GM12878 (cell line): ENCODE results near the gene SH3D19. TPM values are rescaled to one million over a fixed set of nuclear protein-coding genes. Genes with fewer than 3 reads are reported as not detected.

Experiments
- ATAC-seq: fragments of 200-7000 bp; cut with Tn5 transposase; 3 replicates; pipeline ENCODE4 v1.9.1; 2020; ENCODE audit warnings: mild to moderate bottlenecking, moderate library complexity
- BruUV-seq: library from RNA; stranded (reverse); fragments of 400-500 nt; replicated peaks from 2 replicates; lab custom pipeline; 2021; lab: Mats Ljungman, UMichigan
- CTCF ChIA-PET: fragments of 300-600 bp; sonication (Branson Sonifier 250); formaldehyde crosslinking; extraction: SDS; loops from one replicate; lab custom pipeline; 2021; ENCODE audit warnings: inconsistent platforms; lab: Yijun Ruan, JAX
- POLR2A ChIA-PET: fragments of 350-600 bp; formaldehyde crosslinking; extraction: SDS; loops from one replicate; lab custom pipeline; 2021; ENCODE audit warnings: inconsistent platforms; lab: Charles Lee
- RAD21 ChIA-PET: fragments of 300-600 bp; sonication (Branson Sonifier 250); formaldehyde crosslinking; loops from one replicate; lab custom pipeline; 2023; ENCODE audit warnings: antibody characterized with exemption; ENCODE audit not compliant: unreplicated experiment; lab: Charles Lee
- SMC1A ChIA-PET: fragments of 300-600 bp; sonication (Branson Sonifier 250); formaldehyde crosslinking; loops from one replicate; lab custom pipeline; 2023; ENCODE audit not compliant: unreplicated experiment, uncharacterized antibody; lab: Charles Lee
- DNase-seq: peaks from one replicate; pipeline ENCODE4 v3.0.0-alpha.2; 2011; ENCODE audit warnings: low read depth, low spot score
- FAIRE-seq: peaks from 3 replicates; lab custom pipeline; 2011; peaks lifted over from hg19 to GRCh38; lab: Jason Lieb, UNC
- H2AFZ ChIP-seq: 2 replicates; pipeline ENCODE4 v1.6.0; 2011; ENCODE audit warnings: low read depth, low read length, control low read depth; ENCODE audit not compliant: control insufficient read depth
- H3K27ac ChIP-seq: 2 replicates; pipeline ENCODE4 v1.5.1; 2011; ENCODE audit warnings: control low read depth; ENCODE audit not compliant: control insufficient read depth, insufficient read depth
- H3K27me3 ChIP-seq, 2 experiments: replicated peaks in 1 of 2; 2 replicates each; pipeline versions ENCODE4 v1.6.0 to v1.6.1; 2011; ENCODE audit warnings: low read length in 1 of 2; ENCODE audit not compliant: control insufficient read depth in 2 of 2, insufficient read depth in 2 of 2
- H3K36me3 ChIP-seq, 2 experiments: 2 replicates each; pipeline ENCODE4 v1.5.1; 2011; ENCODE audit warnings: low read length in 1 of 2; ENCODE audit not compliant: control insufficient read depth in 2 of 2, insufficient read depth in 2 of 2
- H3K4me1 ChIP-seq: 2 replicates; pipeline ENCODE4 v1.6.1; 2011; ENCODE audit warnings: mild to moderate bottlenecking, low read length, moderate library complexity, mixed read lengths; ENCODE audit not compliant: control insufficient read depth, insufficient read depth
- H3K4me2 ChIP-seq: 2 replicates; pipeline ENCODE4 v1.6.0; 2011; ENCODE audit warnings: control low read depth; ENCODE audit not compliant: control insufficient read depth, insufficient read depth
- H3K4me3 ChIP-seq: fragments of 200-600 bp; sonication (generic); 2 replicates; pipeline ENCODE4 v1.5.1; 2016
- H3K79me2 ChIP-seq: 2 replicates; pipeline ENCODE4 v1.6.0; 2011; ENCODE audit warnings: low read length; ENCODE audit not compliant: control insufficient read depth, insufficient read depth
- H3K9ac ChIP-seq: 2 replicates; pipeline ENCODE4 v1.8.0; 2011; ENCODE audit warnings: low read length, control low read depth, mixed read lengths; ENCODE audit not compliant: control insufficient read depth, insufficient read depth
- H3K9me3 ChIP-seq: replicated peaks from 3 replicates; pipeline ENCODE4 v1.5.1; 2011; ENCODE audit warnings: mild to moderate bottlenecking, low read length; ENCODE audit not compliant: control insufficient read depth, insufficient read depth
- H4K20me1 ChIP-seq: 2 replicates; pipeline ENCODE4 v1.6.0; 2011; ENCODE audit not compliant: control insufficient read depth, insufficient read depth
- CBX3 ChIP-seq: fragments of 200-600 bp; sonication (generic); IDR thresholded peaks from 2 replicates; pipeline ENCODE4 v1.6.1; 2016; ENCODE audit warnings: low read depth, borderline replicate concordance
- ESRRA ChIP-seq: IDR thresholded peaks from 2 replicates; pipeline ENCODE4 v1.6.1; 2012; ENCODE audit warnings: mild to moderate bottlenecking, low read length, improper control_type of control experiment
- GATAD2B ChIP-seq: fragments of 450-650 bp; conservative IDR thresholded peaks from 2 replicates; pipeline ENCODE4 v1.6.1; 2017; ENCODE audit warnings: low read depth, mild to moderate bottlenecking, moderate library complexity
- NFYB ChIP-seq: IDR thresholded peaks from 2 replicates; pipeline ENCODE4 v1.6.1; 2011; ENCODE audit warnings: low read depth, mild to moderate bottlenecking, low read length, improper control_type of control experiment, moderate library complexity; ENCODE audit not compliant: insufficient read depth
- SIN3A ChIP-seq: IDR thresholded peaks from 2 replicates; pipeline ENCODE4 v1.6.1; 2012; ENCODE audit warnings: low read depth, low read length, improper control_type of control experiment
- ZNF274 ChIP-seq: IDR thresholded peaks from one replicate; pipeline ENCODE4 v1.8.0; 2011; ENCODE audit not compliant: insufficient read length, insufficient read depth
- WGBS: methylation state at CpG from one replicate; pipeline ENCODE4 v1.1.6; 2016; ENCODE audit warnings: low lambda C conversion rate; ENCODE audit not compliant: insufficient replicate concordance, insufficient coverage; ENCODE audit errors: missing lambda C conversion rate; 5-methylcytosine and 5-hydroxymethylcytosine counted together
- in situ Hi-C: fragments of 300-500 bp; cut with MboI; formaldehyde crosslinking; loops from 9 replicates; pipeline ENCODE4 v1.14.3; 2018; ENCODE audit warnings: mixed read lengths
- intact Hi-C: fragments of 100-400 bp; cut with micrococcal nuclease; formaldehyde crosslinking; loops from one replicate; pipeline ENCODE4 v1.14.2; 2022; ENCODE audit not compliant: unreplicated experiment
- polyA plus RNA-seq, 11 experiments: library from polyadenylated mRNA; depleted of rRNA in 4 of 11; unstranded in 6 of 11; stranded (reverse) in 5 of 11; fragments of >200 nt; fragmentation: Nextera tagmentation in 4 of 11; fragmentation: Illumina TruSeq in 1 of 11; extraction: Ambion mirVana in 4 of 11; extraction: Trizol in 1 of 11; gene quantifications; 1 replicate in 1 of 11; 2 replicates in 10 of 11; pipeline versions ENCODE4 v1.2.1 to v1.2.3, GENCODE V29; 2011 to 2016; ENCODE audit warnings: inconsistent platforms in 2 of 11, missing spikeins in 2 of 11, low read depth in 1 of 11
- total RNA-seq, 4 experiments: library from RNA; depleted of rRNA in 3 of 4; stranded (reverse); fragments of >200 nt in 3 of 4; fragmentation: Illumina TruSeq in 1 of 4; extraction: Trizol in 1 of 4; gene quantifications; 2 replicates each; pipeline versions ENCODE4 v1.2.1 to v1.2.3, GENCODE V29; 2013 to 2021
- TF ChIP-seq, protein P1 (sequence below): fragments of 450-650 bp; IDR thresholded peaks from 2 replicates; pipeline ENCODE4 v1.6.1; 2017; ENCODE audit warnings: mild to moderate bottlenecking, moderate library complexity
- TF ChIP-seq, protein P2 (sequence below): IDR thresholded peaks from 2 replicates; pipeline ENCODE4 v1.6.1; 2011; ENCODE audit warnings: borderline replicate concordance, low read depth, mild to moderate bottlenecking, moderate library complexity, mixed read lengths, low read length; ENCODE audit not compliant: insufficient read depth; ENCODE audit errors: extremely low read length

SH3D19 gene
- total and polyA plus RNA-seq, 10 of the 15 experiments (the other 5 are each of a cell fraction or from before 2014, with no cell fraction given), result 0.03 to 6.9 (median 0.33) TPM; not detected in 3

DNA sequence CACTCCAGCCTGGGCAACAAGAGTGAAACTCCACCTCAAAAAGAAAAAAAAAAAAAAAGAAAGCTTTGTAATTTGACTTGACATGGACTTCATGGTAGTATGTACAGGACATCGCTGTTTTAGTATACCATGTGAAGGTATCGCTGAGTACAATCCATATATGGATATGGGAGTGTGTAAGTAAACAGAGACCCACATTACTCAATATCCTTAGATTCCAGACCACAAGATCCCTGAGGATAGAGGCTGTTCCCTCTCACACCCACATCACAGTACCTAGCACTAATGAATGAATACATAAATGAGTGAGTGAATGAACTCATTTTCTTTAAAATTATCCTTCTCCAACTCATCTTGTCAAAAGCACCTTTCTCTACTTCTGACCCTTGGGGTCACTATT lies 234.4 kb downstream of the SH3D19 start:
- H4K20me1 ChIP-seq, result no peaks in the 10 kb centered on the region
- in situ Hi-C loops (no loop called here), intact Hi-C loops (no loop called here)
- H3K36me3 ChIP-seq, result no peaks in the 10 kb centered on the region
- H3K79me2 ChIP-seq, result no peaks in the 10 kb centered on the region
- CTCF ChIA-PET, result interaction anchor here (0.7 to 1.0 kb wide), 2 partner anchors 12 to 28 kb away, joined by 3 read pairs; no protein-coding TSS in a partner anchor
- H2AFZ ChIP-seq, result no peak overlapping the region
- TF ChIP-seq SIN3A (no peak), ZNF274 (no peak), ESRRA (no peak), NFYB (no peak), GATAD2B (no peak), CBX3 (no peak)
- TF ChIP-seq, protein P1, sequence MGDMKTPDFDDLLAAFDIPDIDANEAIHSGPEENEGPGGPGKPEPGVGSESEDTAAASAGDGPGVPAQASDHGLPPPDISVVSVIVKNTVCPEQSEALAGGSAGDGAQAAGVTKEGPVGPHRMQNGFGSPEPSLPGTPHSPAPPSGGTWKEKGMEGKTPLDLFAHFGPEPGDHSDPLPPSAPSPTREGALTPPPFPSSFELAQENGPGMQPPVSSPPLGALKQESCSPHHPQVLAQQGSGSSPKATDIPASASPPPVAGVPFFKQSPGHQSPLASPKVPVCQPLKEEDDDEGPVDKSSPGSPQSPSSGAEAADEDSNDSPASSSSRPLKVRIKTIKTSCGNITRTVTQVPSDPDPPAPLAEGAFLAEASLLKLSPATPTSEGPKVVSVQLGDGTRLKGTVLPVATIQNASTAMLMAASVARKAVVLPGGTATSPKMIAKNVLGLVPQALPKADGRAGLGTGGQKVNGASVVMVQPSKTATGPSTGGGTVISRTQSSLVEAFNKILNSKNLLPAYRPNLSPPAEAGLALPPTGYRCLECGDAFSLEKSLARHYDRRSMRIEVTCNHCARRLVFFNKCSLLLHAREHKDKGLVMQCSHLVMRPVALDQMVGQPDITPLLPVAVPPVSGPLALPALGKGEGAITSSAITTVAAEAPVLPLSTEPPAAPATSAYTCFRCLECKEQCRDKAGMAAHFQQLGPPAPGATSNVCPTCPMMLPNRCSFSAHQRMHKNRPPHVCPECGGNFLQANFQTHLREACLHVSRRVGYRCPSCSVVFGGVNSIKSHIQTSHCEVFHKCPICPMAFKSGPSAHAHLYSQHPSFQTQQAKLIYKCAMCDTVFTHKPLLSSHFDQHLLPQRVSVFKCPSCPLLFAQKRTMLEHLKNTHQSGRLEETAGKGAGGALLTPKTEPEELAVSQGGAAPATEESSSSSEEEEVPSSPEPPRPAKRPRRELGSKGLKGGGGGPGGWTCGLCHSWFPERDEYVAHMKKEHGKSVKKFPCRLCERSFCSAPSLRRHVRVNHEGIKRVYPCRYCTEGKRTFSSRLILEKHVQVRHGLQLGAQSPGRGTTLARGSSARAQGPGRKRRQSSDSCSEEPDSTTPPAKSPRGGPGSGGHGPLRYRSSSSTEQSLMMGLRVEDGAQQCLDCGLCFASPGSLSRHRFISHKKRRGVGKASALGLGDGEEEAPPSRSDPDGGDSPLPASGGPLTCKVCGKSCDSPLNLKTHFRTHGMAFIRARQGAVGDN, result no peak
- TF ChIP-seq, protein P2, sequence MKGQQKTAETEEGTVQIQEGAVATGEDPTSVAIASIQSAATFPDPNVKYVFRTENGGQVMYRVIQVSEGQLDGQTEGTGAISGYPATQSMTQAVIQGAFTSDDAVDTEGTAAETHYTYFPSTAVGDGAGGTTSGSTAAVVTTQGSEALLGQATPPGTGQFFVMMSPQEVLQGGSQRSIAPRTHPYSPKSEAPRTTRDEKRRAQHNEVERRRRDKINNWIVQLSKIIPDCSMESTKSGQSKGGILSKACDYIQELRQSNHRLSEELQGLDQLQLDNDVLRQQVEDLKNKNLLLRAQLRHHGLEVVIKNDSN, result no peak
- no peaks in the 10 kb centered on the region for H3K9me3 ChIP-seq
- no TSS peak for BruUV-seq
- WGBS, result 97% methylated on average over 2 of the region's 2 CpGs
- SMC1A ChIA-PET, result interaction anchor here (0.9 kb wide), 1 partner anchor 19 kb away, joined by 3 read pairs; no protein-coding TSS in a partner anchor
- H3K27me3 ChIP-seq, result no peaks in the 10 kb centered on the region
- POLR2A ChIA-PET, result interaction anchor here (0.6 to 0.7 kb wide), 2 partner anchors 638 to 1171 kb away, joined by 3 read pairs; no protein-coding TSS in a partner anchor
- no peak overlapping the region for H3K9ac ChIP-seq
- no peak for ATAC-seq
- no peak overlapping the region for H3K27ac ChIP-seq
- no peak for DNase-seq
- no peak overlapping the region for H3K4me3 ChIP-seq
- RAD21 ChIA-PET, result no interaction called here
- no peak for FAIRE-seq
- H3K4me2 ChIP-seq, result no peak overlapping the region
- peaks cover 4% of the 10 kb centered on the region; the same call in 1 of the 2 replicates for H3K4me1 ChIP-seq
